Right kidney (tissue), 1 donor: ENCODE data around the gene ST3GAL6.

Experiments used
- DNase-seq: peaks from one replicate; pipeline ENCODE4 v3.0.0-alpha.2; 2016

The ST3GAL6 gene

DNA sequence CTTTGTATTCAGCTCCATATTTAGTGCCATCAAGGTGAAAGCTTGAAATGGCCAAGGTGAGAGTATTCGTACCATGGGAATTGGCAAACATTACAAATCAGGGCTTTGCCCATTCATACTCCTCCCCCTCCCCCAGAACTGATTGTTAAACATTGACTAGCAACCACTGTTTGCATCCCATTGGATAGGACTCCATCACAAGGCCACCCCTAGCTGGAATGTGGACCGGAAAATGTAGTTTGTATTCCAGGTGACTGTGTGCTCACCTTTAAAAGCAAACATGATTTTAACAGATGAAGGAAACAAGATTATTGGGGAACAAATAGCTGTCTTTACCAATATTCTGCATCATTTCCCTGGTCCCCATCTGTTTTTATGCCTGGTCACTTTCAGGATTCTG, 14.1 kb downstream of the ST3GAL6 start:
- DNase-seq = no peak

- no peak for DNase-seq
These were observed 14.7 kb downstream of the ST3GAL6 start for GRCh38 chr3:98777801-98778220.

- DNase-seq = no peak
These were observed 15.2 kb downstream of the ST3GAL6 start for GRCh38 chr3:98778383-98778782.

DNA sequence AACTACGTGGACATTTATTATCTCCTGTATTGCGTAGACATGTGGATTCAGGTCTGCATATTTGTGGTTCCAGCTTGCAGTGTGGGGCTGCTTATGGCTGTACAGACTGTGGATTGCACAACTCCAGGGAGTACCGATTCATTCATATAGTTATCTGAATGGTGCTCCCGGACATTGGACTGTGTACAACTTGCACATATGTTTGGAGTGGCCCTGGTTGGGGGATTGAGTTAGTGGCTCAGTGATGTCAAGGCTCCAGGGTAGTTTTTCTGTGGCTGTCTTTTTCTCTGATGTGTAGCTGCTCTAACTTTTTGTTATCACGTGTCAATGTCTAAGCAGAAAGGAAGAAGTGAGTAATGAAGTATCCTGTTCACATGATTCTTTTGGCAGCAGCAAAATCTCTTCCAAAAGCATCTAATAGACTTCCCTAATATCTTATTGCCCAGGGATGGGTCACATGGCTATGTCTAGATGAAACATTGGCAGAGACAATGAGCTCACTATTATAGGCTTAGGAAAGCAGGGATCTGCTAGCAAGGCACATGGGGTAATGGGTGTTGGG, 15.8 kb downstream of the ST3GAL6 start:
- DNase-seq = no peak

GRCh38 chr3:98779541-98780335, 16.6 kb downstream of the ST3GAL6 start:
- no peak for DNase-seq

GRCh38 chr3:98780343-98780742, 17.2 kb downstream of the ST3GAL6 start:
- no peak for DNase-seq

GRCh38 chr3:98782824-98783500, 19.8 kb downstream of the ST3GAL6 start:
- DNase-seq = no peak

DNA sequence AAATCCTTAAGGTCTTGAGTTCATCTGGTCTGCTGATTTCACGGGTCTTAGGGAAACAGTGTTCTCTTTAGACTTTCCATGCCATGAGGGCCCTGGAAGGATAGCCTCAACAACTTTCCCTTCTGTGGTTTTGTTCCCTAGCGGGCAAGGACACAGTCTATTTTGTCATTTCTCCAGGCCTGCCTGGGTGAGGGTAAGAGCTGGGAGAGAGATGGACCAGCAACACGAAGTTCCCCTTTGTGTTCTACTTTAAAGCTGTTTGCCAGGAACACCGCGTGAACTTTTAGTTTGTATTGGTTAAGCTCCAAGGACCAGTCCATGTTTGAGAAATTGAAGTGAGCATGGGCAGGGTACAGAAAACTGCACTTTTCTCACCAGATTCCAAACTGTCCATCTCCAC, 20.9 kb downstream of the ST3GAL6 start:
- DNase-seq = no peak

GRCh38 chr3:98784666-98785600, 21.8 kb downstream of the ST3GAL6 start:
- DNase-seq = no peak

GRCh38 chr3:98786364-98787006, 23.3 kb downstream of the ST3GAL6 start:
- no peak for DNase-seq

DNA sequence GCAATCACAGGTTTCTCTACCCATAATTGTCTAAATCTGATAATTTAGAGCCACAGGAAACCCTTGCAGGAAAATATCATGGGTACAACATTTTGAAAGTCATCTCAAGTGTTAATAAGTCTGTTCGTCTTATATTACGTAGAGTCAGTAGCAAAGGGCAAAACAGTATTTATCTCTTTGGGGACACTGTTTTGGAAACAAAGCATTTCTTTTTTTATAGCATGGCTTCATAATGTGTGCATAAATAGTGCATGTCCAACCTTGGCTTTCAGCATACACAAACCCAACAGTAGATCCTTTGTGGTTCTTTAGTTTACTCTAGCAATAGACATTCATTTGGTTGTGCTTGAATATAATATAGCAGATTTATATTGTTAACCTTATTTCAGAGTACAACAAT, 24.0 kb downstream of the ST3GAL6 start:
- no peak for DNase-seq

DNA sequence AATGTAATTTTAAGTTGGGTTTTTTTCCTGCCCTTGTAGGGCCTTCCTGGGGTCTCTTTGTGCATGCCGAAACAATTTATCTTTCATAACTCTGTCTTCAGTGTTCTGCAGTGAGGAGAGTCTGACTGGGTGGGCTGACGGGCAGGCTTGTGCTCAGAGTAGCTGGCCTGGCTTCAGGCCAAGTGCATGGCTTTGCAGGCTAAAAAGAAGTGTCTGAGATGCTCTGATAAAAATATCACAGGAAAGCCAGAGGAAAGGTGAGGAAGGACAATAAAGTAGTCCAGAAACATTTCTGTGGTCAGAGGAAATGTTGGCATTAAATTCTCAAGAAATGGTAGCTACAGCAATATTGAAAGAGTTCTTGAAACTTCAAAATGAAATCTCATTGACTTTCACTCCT, 25.5 kb downstream of the ST3GAL6 start:
- no peak for DNase-seq

GRCh38 chr3:98791341-98792325, 28.5 kb downstream of the ST3GAL6 start:
- DNase-seq = no peak

DNA sequence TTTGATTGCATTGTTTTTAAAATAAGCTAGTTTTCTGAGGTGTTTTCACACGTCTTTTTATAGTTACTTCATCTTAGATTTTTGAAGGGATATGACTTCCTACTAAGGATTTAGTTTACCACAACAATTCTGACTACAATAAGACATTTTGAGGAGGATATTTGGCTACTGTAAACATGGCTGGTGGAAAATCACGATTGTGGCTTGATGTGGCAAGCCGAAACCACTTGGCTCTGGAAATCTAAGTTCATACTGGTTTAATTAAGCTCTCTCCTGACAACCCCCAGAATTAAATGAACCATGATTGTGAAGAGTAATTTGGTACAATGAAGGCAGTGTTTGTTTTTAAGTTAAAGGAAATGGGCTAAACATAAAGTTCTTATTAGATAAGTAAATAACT, 30.8 kb downstream of the ST3GAL6 start:
- no peak for DNase-seq

GRCh38 chr3:98796334-98796733, 33.2 kb downstream of the ST3GAL6 start:
- DNase-seq = no peak

DNA sequence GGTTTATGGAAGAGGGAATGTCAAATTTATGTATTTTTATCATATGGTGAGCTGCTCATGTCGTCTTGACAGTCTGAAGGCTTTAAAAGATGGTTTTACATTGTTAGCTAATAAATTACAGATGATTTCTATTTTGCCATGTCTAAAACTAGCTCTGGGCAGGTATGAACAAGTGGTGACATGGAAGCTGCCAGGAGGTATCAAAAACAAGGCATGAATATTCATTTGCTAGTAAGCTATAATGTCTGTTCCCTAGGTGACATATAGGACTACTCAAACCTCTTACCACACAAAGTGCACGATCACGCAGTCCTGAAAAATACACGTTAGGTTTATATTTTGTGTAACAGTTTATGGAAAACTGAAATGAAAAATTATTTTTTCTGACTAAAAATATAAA, 34.8 kb downstream of the ST3GAL6 start:
- DNase-seq = no peak

GRCh38 chr3:98798820-98799219, 35.7 kb downstream of the ST3GAL6 start:
- no peak for DNase-seq

- no peak for DNase-seq
These were observed 36.3 kb downstream of the ST3GAL6 start for GRCh38 chr3:98799479-98799878.

DNA sequence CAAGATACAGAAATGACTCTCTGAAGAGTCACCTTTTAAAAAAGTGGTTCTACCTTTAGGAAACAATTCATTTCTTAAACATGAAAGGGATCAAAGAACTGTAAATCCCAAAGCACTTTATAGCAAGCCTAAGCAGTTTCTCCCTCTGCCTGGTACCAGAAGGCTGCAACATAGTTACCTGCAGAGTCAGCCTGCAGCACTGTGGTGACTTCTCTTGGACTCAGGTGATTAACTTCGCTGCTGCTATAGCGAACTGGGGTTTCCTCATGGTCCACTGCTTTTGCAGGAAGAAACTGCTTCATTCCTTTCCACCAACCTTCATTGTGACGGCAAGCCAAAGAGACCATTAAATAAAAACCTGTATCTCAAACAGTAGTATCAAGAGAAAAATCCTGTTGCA, 37.3 kb downstream of the ST3GAL6 start:
- DNase-seq = no peak

DNA sequence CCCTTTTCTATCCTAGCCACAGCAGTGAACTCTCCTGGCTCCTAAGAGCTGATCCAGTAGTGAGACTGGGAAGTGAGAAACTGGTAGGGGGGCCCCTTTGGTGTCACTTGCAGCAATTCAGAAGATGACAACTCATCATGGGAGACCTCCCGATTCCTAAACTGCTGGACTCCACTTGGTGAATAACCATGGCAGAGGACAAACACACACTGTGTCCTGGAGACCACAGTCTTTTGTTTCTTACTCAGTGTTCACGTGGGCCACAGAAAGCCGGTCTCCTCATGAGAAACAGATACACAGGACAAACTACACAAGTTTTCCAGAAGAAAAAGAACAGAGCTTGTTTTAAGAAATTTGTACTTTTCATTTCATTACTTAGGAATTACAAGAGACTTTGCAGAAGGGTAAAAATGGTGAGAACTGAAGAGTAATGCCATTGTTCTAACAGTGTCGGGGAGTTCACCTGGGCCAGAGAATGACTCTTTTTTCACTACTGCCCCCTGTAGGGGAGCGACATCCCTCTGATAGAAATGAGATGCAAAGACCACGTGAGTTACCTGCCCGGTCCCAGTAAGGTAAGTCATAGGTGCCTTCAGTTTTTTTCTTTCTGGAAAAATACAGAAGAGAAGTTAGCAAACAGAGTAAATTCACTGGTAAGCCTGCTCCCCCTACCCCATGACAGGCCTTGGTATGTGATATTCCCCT, 38.1 kb downstream of the ST3GAL6 start:
- DNase-seq = no peak
